Neural cell (in vitro differentiated cells): ENCODE measurements around the gene MYLK3. TPM values are rescaled to one million over a fixed set of nuclear protein-coding genes. Genes with fewer than 3 reads are reported as not detected.

Experiments
- H2AFZ ChIP-seq: fragments of 200-600, 300-800 bp; sonication (generic), shearing (Covaris generic); 2 replicates; pipeline ENCODE4 v1.6.0; 2014; ENCODE audit warnings: low read depth, mild to moderate bottlenecking, antibody characterized with exemption, low read length, moderate library complexity
- H3F3A ChIP-seq: fragments of 200-600 bp; shearing (Covaris generic); 2 replicates; pipeline ENCODE4 v1.6.1; 2016; ENCODE audit warnings: mild to moderate bottlenecking, moderate library complexity, mixed read lengths, antibody characterized with exemption, low read length; ENCODE audit not compliant: insufficient read depth, poor library complexity, severe bottlenecking
- H3K27ac ChIP-seq: fragments of 200-600, 300-800 bp; sonication (generic), shearing (Covaris generic); 2 replicates; pipeline ENCODE4 v1.5.1; 2014; ENCODE audit warnings: mild to moderate bottlenecking, low read length, moderate library complexity
- H3K27me3 ChIP-seq: fragments of 300-800, 200-600 bp; sonication (generic), shearing (Covaris generic); 2 replicates; pipeline ENCODE4 v1.6.0; 2014; ENCODE audit warnings: mild to moderate bottlenecking, low read depth, low read length, moderate library complexity; ENCODE audit not compliant: insufficient read depth
- H3K36me3 ChIP-seq: fragments of 300-800, 200-600 bp; sonication (generic), shearing (Covaris generic); 2 replicates; pipeline ENCODE4 v1.5.1; 2014; ENCODE audit warnings: mild to moderate bottlenecking, antibody characterized with exemption, low read length, moderate library complexity; ENCODE audit not compliant: insufficient read depth
- H3K4me2 ChIP-seq: fragments of 300-800, 200-600 bp; sonication (generic), shearing (Covaris generic); 2 replicates; pipeline ENCODE4 v1.6.0; 2014; ENCODE audit warnings: mild to moderate bottlenecking, low read length
- H3K4me3 ChIP-seq: fragments of 300-800, 200-600 bp; sonication (generic), shearing (Covaris generic); 2 replicates; pipeline ENCODE4 v1.5.1; 2014; ENCODE audit warnings: mild to moderate bottlenecking, low read length, moderate library complexity
- H3K79me2 ChIP-seq: fragments of 200-600 bp; shearing (Covaris generic); replicated peaks from 2 replicates; pipeline ENCODE4 v1.6.0; 2014; ENCODE audit warnings: mild to moderate bottlenecking, low read length, moderate library complexity; ENCODE audit not compliant: insufficient read depth
- H3K9ac ChIP-seq: fragments of 300-800, 200-600 bp; sonication (generic), shearing (Covaris generic); 2 replicates; pipeline ENCODE4 v1.6.1; 2016; ENCODE audit warnings: mild to moderate bottlenecking, low read length, mixed read lengths
- H3K9me2 ChIP-seq: fragments of 200-600 bp; shearing (Covaris generic); 2 replicates; pipeline ENCODE4 v1.6.1; 2016; ENCODE audit warnings: mild to moderate bottlenecking, low read length, mixed read lengths; ENCODE audit not compliant: insufficient read depth
- H3K9me3 ChIP-seq: fragments of 200-600, 300-800 bp; sonication (generic), shearing (Covaris generic); 2 replicates; pipeline ENCODE4 v1.6.1; 2016; ENCODE audit warnings: mild to moderate bottlenecking, mixed run types, low read length, moderate library complexity, mixed read lengths
- H4K20me1 ChIP-seq: fragments of 200-600 bp; shearing (Covaris generic); 2 replicates; pipeline ENCODE4 v1.6.1; 2016; ENCODE audit warnings: mild to moderate bottlenecking, mixed run types; ENCODE audit not compliant: insufficient read depth
- CTCF ChIP-seq: fragments of 450-650 bp; IDR thresholded peaks from 2 replicates; pipeline ENCODE4 v1.5.1; 2014; ENCODE audit warnings: antibody characterized with exemption, mild to moderate bottlenecking, moderate library complexity; ENCODE audit not compliant: poor library complexity, severe bottlenecking
- EP300 ChIP-seq: fragments of 450-650 bp; conservative IDR thresholded peaks from 2 replicates; pipeline ENCODE4 v1.6.1; 2014; ENCODE audit warnings: antibody characterized with exemption, mild to moderate bottlenecking, moderate library complexity; ENCODE audit not compliant: poor library complexity, severe bottlenecking
- EZH2 ChIP-seq: fragments of 200-600, 300-800 bp; shearing (Covaris generic), sonication (generic); IDR thresholded peaks from 2 replicates; pipeline ENCODE4 v1.6.1; 2014; ENCODE audit warnings: antibody characterized with exemption, low read length, borderline replicate concordance, mild to moderate bottlenecking; ENCODE audit not compliant: insufficient read depth, poor library complexity, severe bottlenecking
- MXI1 ChIP-seq: fragments of 450-650 bp; conservative IDR thresholded peaks from 2 replicates; pipeline ENCODE4 v1.6.1; 2014; ENCODE audit warnings: antibody characterized with exemption, mild to moderate bottlenecking; ENCODE audit not compliant: poor library complexity, severe bottlenecking
- POLR2AphosphoS5 ChIP-seq: IDR thresholded peaks from 2 replicates; pipeline ENCODE4 v1.6.1; 2012
- RAD21 ChIP-seq: fragments of 450-650 bp; conservative IDR thresholded peaks from 2 replicates; pipeline ENCODE4 v1.6.1; 2014; ENCODE audit warnings: antibody characterized with exemption, mild to moderate bottlenecking, moderate library complexity
- REST ChIP-seq: IDR thresholded peaks from 2 replicates; pipeline ENCODE4 v1.6.1; 2012; ENCODE audit warnings: borderline replicate concordance
- SMC3 ChIP-seq: fragments of 450-650 bp; conservative IDR thresholded peaks from 2 replicates; pipeline ENCODE4 v1.6.1; 2014; ENCODE audit warnings: antibody characterized with exemption, mild to moderate bottlenecking, moderate library complexity; ENCODE audit not compliant: poor library complexity
- TAF1 ChIP-seq: IDR thresholded peaks from 2 replicates; pipeline ENCODE4 v1.6.1; 2012; ENCODE audit warnings: low read depth
- polyA plus RNA-seq: library from polyadenylated mRNA; depleted of rRNA; stranded (reverse); fragments of >200 nt; gene quantifications from 2 replicates; pipeline ENCODE4 v1.2.3, GENCODE V29; 2014

Gene MYLK3
- polyA plus RNA-seq, 1 donor from 2014 or later: 0.07 TPM

- Histone ChIP-seq H3K27me3 (no peaks in the 10 kb centered on the region), H4K20me1 (no peaks in the 10 kb centered on the region), H3F3A (no peaks in the 10 kb centered on the region), H3K36me3 (no peaks in the 10 kb centered on the region), H3K79me2 (no peaks in the 10 kb centered on the region), H3K9ac (no peak overlapping the region), H3K9me2 (no peaks in the 10 kb centered on the region), H3K4me2 (no peak overlapping the region), H3K4me3 (no peak overlapping the region), H3K27ac (no peak overlapping the region), H3K9me3 (no peaks in the 10 kb centered on the region), H2AFZ (no peak overlapping the region)
- TF ChIP-seq CTCF (no peak), SMC3 (no peak), REST (no peak), MXI1 (no peak), EP300 (no peak), TAF1 (no peak), RAD21 (no peak), EZH2 (no peak), POLR2AphosphoS5 (no peak)
These were observed 3.2 kb upstream of the MYLK3 start for GRCh38 chr16:46751381-46751780.

GRCh38 chr16:46748775-46749705 lies 896 bp upstream of the MYLK3 start:
- H2AFZ ChIP-seq: no peak overlapping the region
- H3K9ac ChIP-seq: no peak overlapping the region
- no peaks in the 10 kb centered on the region for H4K20me1 ChIP-seq
- H3K9me3 ChIP-seq: no peaks in the 10 kb centered on the region
- H3K27me3 ChIP-seq: no peaks in the 10 kb centered on the region
- H3K9me2 ChIP-seq: no peaks in the 10 kb centered on the region
- H3K36me3 ChIP-seq: no peaks in the 10 kb centered on the region
- no peak overlapping the region for H3K4me2 ChIP-seq
- H3K27ac ChIP-seq: no peak overlapping the region
- TF ChIP-seq TAF1 (no peak), SMC3 (no peak)
- H3F3A ChIP-seq: no peaks in the 10 kb centered on the region
- no peaks in the 10 kb centered on the region for H3K79me2 ChIP-seq
- H3K4me3 ChIP-seq: no peak overlapping the region
